ENCODE results near the gene JAK2.
"Not testable (repeated sequence)": the region's sequence is repeated elsewhere in the genome, so short reads cannot be mapped to it uniquely, and the experiment has no call there.

Gene JAK2

GRCh38 chr9:4982721-4983482, 2.2 kb upstream of the JAK2 start:
- DNase-seq: no peak

GRCh38 chr9:4983601-4984165, 1.4 kb upstream of the JAK2 start:
- DNase-seq: no peak

- DNase-seq: no peak
These were observed 876 bp upstream of the JAK2 start for GRCh38 chr9:4984171-4984620.

GRCh38 chr9:4985386-4986266, 554 bp downstream of the JAK2 start:
- peak; percentile 32 for DNase-seq

- no peak for DNase-seq
These were observed 1.2 kb downstream of the JAK2 start for GRCh38 chr9:4986296-4986695.

- DNase-seq: no peak
These were observed 1.7 kb downstream of the JAK2 start for GRCh38 chr9:4986783-4987182.

GRCh38 chr9:4987961-4988421, 2.9 kb downstream of the JAK2 start:
- DNase-seq: peak; percentile 78

- DNase-seq: no peak
These were observed 7.8 kb downstream of the JAK2 start for GRCh38 chr9:4992872-4993271.

- DNase-seq: peak; percentile 30
These were observed 9.3 kb downstream of the JAK2 start for GRCh38 chr9:4994166-4994890.

GRCh38 chr9:4997196-4997595, 12.1 kb downstream of the JAK2 start:
- no peak for DNase-seq

- no peak for DNase-seq
These were observed 12.6 kb downstream of the JAK2 start for GRCh38 chr9:4997631-4998030.

GRCh38 chr9:5002811-5003210, 17.7 kb downstream of the JAK2 start:
- DNase-seq: no peak

- no peak for DNase-seq
These were observed 19.4 kb downstream of the JAK2 start for GRCh38 chr9:5004481-5004880.

GRCh38 chr9:5008202-5008601, 23.1 kb downstream of the JAK2 start:
- no peak for DNase-seq

- no peak for DNase-seq
These were observed 28.3 kb downstream of the JAK2 start for GRCh38 chr9:5013374-5013773.

- DNase-seq: no peak
These were observed 30.9 kb downstream of the JAK2 start for GRCh38 chr9:5015934-5016333.

- DNase-seq: no peak
These were observed 40.3 kb downstream of the JAK2 start for GRCh38 chr9:5025416-5025815.

GRCh38 chr9:5031941-5032340, 46.9 kb downstream of the JAK2 start:
- DNase-seq: not testable (repeated sequence)

GRCh38 chr9:5040730-5041389, 55.8 kb downstream of the JAK2 start:
- DNase-seq: no peak

- no peak for DNase-seq
These were observed 56.5 kb downstream of the JAK2 start for GRCh38 chr9:5041390-5042115.

GRCh38 chr9:5042661-5043178, 57.6 kb downstream of the JAK2 start:
- DNase-seq: no peak
